ENCODE data around the gene DAND5.

The DAND5 gene

GRCh38 chr19:12994701-12995595, 25.6 kb downstream of the DAND5 start, which contains the start of gene NFIX:
Gene NFIX (plus strand): TSS chr19:12995475. CDS start chr19:12995838, 363 bp downstream.
- FAIRE-seq = no peak

GRCh38 chr19:12995596-12996405, 26.4 kb downstream of the DAND5 start:
- FAIRE-seq = no peak

GRCh38 chr19:12996406-12997094, 27.2 kb downstream of the DAND5 start:
- no peak for FAIRE-seq

- no peak for FAIRE-seq
Observed at GRCh38 chr19:12997179-12997966, 28.0 kb downstream of the DAND5 start.

GRCh38 chr19:12997967-12998940, 28.9 kb downstream of the DAND5 start:
- FAIRE-seq = no peak

GRCh38 chr19:13001166-13001501, 31.8 kb downstream of the DAND5 start:
- FAIRE-seq = no peak

- FAIRE-seq = no peak
Observed at GRCh38 chr19:13001502-13002165, 32.3 kb downstream of the DAND5 start.

GRCh38 chr19:13002166-13002898, 33.0 kb downstream of the DAND5 start:
- no peak for FAIRE-seq

- FAIRE-seq = no peak
Observed at GRCh38 chr19:13003081-13003480, 33.7 kb downstream of the DAND5 start.

- no peak for FAIRE-seq
Observed at GRCh38 chr19:13004273-13004672, 34.9 kb downstream of the DAND5 start.

- FAIRE-seq = no peak
Observed at GRCh38 chr19:13005253-13005652, 35.9 kb downstream of the DAND5 start.

GRCh38 chr19:13005861-13006370, 36.5 kb downstream of the DAND5 start:
- FAIRE-seq = no peak

- no peak for FAIRE-seq
Observed at GRCh38 chr19:13006431-13007281, 37.3 kb downstream of the DAND5 start.

- no peak for FAIRE-seq
Observed at GRCh38 chr19:13007292-13008045, 38.1 kb downstream of the DAND5 start.

- no peak for FAIRE-seq
Observed at GRCh38 chr19:13008926-13009787, 39.8 kb downstream of the DAND5 start.

- FAIRE-seq = no peak
Observed at GRCh38 chr19:13010038-13010991, 40.9 kb downstream of the DAND5 start.
